Left renal cortex interstitium (tissue), 4 donors: Measurements from ENCODE around the gene ZMYM5. TPM values are rescaled to one million over a fixed set of nuclear protein-coding genes. Genes with fewer than 3 reads are reported as not detected.
"Not testable (repeated sequence)": the region's sequence is repeated elsewhere in the genome, so short reads cannot be mapped to it uniquely, and the experiment has no call there.

Experiments used
- DNase-seq, 4 donors: peaks; one replicate each; pipeline ENCODE4 v3.0.0-alpha.2; 2013; ENCODE audit warnings: low read depth in 4 of 4, low spot score in 2 of 4, missing footprints in 1 of 4
- polyA plus RNA-seq, 4 donors: library from polyadenylated mRNA; unstranded; fragments of 120-200 nt; gene quantifications; one replicate each; pipeline ENCODE4 v1.2.1, GENCODE V29; 2013; ENCODE audit not compliant: insufficient read length in 4 of 4

Gene ZMYM5
- polyA plus RNA-seq, result 10 to 100 TPM; 17.5 to 32.2 (median 25.0) TPM

- peak; percentile 90 to 98 (median 96) for DNase-seq
Observed at GRCh38 chr13:19863323-19864023, at the start of gene ZMYM5. Gene ZMYM5, minus strand, starts transcription at chr13:19863649. Its CDS starts 11,469 bp downstream, at chr13:19852180.

- DNase-seq, result no peak
Observed at GRCh38 chr13:19910336-19911072, 47.1 kb upstream of the ZMYM5 start.

GRCh38 chr13:19908350-19908986 lies 45.0 kb upstream of the ZMYM5 start:
- no peak for DNase-seq

- not testable (repeated sequence) for DNase-seq
Observed at GRCh38 chr13:19905487-19906195, 42.2 kb upstream of the ZMYM5 start.

GRCh38 chr13:19890030-19890429 lies 26.6 kb upstream of the ZMYM5 start:
- DNase-seq, result no peak

- DNase-seq, result no peak
Observed at GRCh38 chr13:19888799-19889198, 25.4 kb upstream of the ZMYM5 start.

- DNase-seq, result no peak
Observed at GRCh38 chr13:19882231-19882630, 18.8 kb upstream of the ZMYM5 start.

GRCh38 chr13:19881641-19882040 lies 18.2 kb upstream of the ZMYM5 start:
- DNase-seq, result no peak

GRCh38 chr13:19864746-19865309 lies 1.4 kb upstream of the ZMYM5 start:
- DNase-seq, result peak; percentile 58 to 81 (median 70)

GRCh38 chr13:19864024-19864745 lies 736 bp upstream of the ZMYM5 start:
- peak; percentile 68 to 86 (median 80) for DNase-seq

- DNase-seq, result peak in 2 of 4 donors; percentile 41 to 68
Observed at GRCh38 chr13:19862481-19863313, 752 bp downstream of the ZMYM5 start.

- no peak for DNase-seq
Observed at GRCh38 chr13:19861762-19862161, 1.7 kb downstream of the ZMYM5 start.

GRCh38 chr13:19860884-19861655 lies 2.4 kb downstream of the ZMYM5 start:
- DNase-seq, result no peak

- DNase-seq, result not testable (repeated sequence)
Observed at GRCh38 chr13:19857637-19858036, 5.8 kb downstream of the ZMYM5 start.

GRCh38 chr13:19852766-19853165 lies 10.7 kb downstream of the ZMYM5 start:
- DNase-seq, result no peak

- no peak for DNase-seq
Observed at GRCh38 chr13:19845758-19846157, 17.7 kb downstream of the ZMYM5 start.

GRCh38 chr13:19838865-19839275 lies 24.6 kb downstream of the ZMYM5 start:
- no peak for DNase-seq

- no peak for DNase-seq
Observed at GRCh38 chr13:19836472-19836871, 27.0 kb downstream of the ZMYM5 start.
